Activated T-cell treated with anti-CD3 and anti-CD28 coated beads, Interleukin-2, amount 50 U/mL, for 24 hours (primary cell): ENCODE data around the gene BATF3.
"Not testable (repeated sequence)": the region's sequence is repeated elsewhere in the genome, so short reads cannot be mapped to it uniquely, and the experiment has no call there.

ENCODE experiments used
- DNase-seq: peaks from one replicate; pipeline ENCODE4 v3.0.0-alpha.2; 2020
- H3K27ac Mint-ChIP-seq: 2 replicates; pipeline ENCODE4 v1.8.0; 2020; ENCODE audit warnings: mild to moderate bottlenecking, mixed read lengths
- H3K27me3 Mint-ChIP-seq: 2 replicates; pipeline ENCODE4 v1.8.0; 2020; ENCODE audit warnings: mixed read lengths
- H3K36me3 Mint-ChIP-seq: 2 replicates; pipeline ENCODE4 v1.8.0; 2020; ENCODE audit warnings: low read depth, mixed read lengths
- H3K4me1 Mint-ChIP-seq: 2 replicates; pipeline ENCODE4 v1.8.0; 2020; ENCODE audit warnings: low read depth, mixed read lengths
- H3K4me3 Mint-ChIP-seq: 2 replicates; pipeline ENCODE4 v1.8.0; 2020; ENCODE audit warnings: mild to moderate bottlenecking, moderate library complexity, mixed read lengths
- H3K9me3 Mint-ChIP-seq: 2 replicates; pipeline ENCODE4 v1.8.0; 2020; ENCODE audit warnings: mixed read lengths

Gene BATF3

DNA sequence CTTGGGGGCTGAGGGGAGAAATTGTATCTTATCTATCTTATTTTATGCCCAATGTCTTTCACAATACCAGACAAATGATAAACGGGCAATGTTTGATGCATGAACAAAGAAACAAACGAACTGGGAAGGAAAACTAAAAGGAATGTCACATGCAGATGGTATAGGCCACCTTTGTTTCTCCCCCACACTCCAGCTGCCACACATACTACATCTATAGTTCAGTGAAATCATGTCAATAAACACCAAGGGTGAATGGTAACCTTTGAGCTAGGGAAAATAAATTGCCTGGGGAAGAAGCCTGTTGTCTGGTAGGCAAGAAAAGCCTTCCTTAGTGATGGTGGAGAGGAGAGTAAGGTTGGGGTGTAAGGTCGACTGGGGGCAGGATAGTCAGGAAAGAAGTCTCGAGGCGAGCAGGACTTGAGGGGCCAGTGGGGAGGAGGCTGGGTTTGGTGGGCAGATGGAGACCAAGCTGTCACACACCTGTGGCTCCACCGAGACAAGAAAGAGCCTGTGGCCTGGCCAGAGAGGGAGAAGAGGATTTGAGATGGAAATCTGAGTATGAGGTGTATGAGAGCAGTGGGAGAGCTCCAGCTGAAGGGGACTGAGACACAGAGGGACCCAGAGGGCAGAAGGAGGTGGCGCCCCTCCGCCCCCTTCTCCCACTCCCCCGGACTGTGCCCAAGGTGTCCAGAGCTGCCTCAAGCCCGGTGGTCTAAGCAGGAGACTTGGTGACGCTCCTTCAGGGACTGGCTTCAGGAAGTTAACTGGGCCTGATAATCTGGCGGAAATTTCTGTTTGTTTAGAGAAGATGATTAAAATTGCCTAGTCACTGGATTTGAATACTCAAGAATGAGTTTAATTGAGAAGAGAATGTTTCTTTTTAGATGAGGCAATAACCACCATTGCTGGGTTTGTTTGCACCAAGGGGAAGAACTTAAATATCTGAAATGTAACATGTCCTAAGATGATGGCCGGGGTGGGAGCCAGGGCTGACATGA, 53.8 kb downstream of the BATF3 start:
- no peaks in the 10 kb centered on the region for H3K4me1 Mint-ChIP-seq
- peaks cover 7% of the 10 kb centered on the region for H3K27me3 Mint-ChIP-seq
- no peak overlapping the region for H3K4me3 Mint-ChIP-seq
- H3K27ac Mint-ChIP-seq = no peak overlapping the region
- no peak for DNase-seq
- H3K36me3 Mint-ChIP-seq = no peaks in the 10 kb centered on the region
- H3K9me3 Mint-ChIP-seq = peaks cover under 1% of the 10 kb centered on the region

DNA sequence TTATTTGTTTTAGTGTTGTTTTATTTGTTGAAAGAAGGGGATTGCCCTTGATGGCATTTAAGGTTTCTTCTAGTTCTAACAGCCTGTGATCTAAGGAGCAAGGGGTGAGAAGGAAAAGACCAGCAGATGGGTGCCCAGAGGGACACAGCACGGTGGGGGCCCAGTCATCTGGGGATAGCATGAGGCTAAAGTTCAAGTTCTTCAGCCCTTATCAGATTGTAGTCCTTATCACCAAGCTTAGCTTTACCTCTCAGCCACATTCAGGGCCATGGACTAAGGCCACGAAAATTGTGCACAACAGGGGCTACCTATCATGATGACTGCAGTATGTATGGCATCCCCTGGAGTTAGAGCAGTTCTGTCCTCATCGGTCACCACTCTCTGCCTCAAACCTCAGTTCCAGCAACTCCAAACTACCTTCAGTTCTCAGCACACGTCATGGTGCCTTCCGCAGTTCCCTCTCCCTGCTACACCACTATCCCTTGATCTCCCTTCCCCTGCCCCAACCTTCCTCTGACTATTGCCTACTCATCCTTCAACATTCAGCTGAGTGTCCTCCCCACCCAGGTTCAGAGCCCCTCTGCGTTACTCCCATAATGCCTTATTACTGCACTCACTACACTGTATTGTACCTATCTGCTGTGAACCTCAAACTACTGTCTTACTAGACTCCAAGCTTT, 54.6 kb downstream of the BATF3 start:
- Mint-ChIP-seq H3K27me3 (peaks cover 15% of the 10 kb centered on the region), H3K4me3 (no peak overlapping the region), H3K4me1 (no peaks in the 10 kb centered on the region), H3K36me3 (no peaks in the 10 kb centered on the region), H3K9me3 (peaks cover 1% of the 10 kb centered on the region), H3K27ac (peak overlapping the region; percentile 3)
- no peak for DNase-seq

DNA sequence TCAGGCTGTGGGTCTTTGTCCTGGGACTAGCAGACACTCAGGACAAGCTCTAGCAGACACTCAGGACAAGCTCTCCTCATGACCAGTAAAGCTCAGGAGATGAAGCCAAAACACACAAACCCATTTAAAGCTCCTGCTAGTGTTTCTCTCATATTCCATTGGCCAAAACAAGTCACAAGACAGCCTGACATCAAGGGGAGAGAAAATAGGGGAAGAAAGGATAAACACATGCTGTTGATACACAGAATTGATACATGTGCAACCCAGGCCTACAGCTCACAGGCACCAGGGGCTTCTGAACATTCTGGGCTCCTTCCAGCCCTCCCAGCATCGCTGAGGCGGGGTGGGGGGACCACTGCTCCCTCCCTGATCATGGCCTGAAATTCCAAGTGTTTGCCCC, 55.8 kb downstream of the BATF3 start:
- Mint-ChIP-seq H3K27me3 (peaks cover 18% of the 10 kb centered on the region), H3K4me3 (no peak overlapping the region), H3K36me3 (no peaks in the 10 kb centered on the region), H3K4me1 (no peaks in the 10 kb centered on the region), H3K9me3 (peaks cover 1% of the 10 kb centered on the region), H3K27ac (no peak overlapping the region)
- no peak for DNase-seq

GRCh38 chr1:212641956-212642355, 57.7 kb downstream of the BATF3 start:
- H3K27ac Mint-ChIP-seq = no peak overlapping the region
- peaks cover 1% of the 10 kb centered on the region for H3K9me3 Mint-ChIP-seq
- peaks cover 10% of the 10 kb centered on the region for H3K4me1 Mint-ChIP-seq
- no peak overlapping the region for H3K4me3 Mint-ChIP-seq
- peaks cover 21% of the 10 kb centered on the region for H3K27me3 Mint-ChIP-seq
- H3K36me3 Mint-ChIP-seq = no peaks in the 10 kb centered on the region
- DNase-seq = no peak

- no peak overlapping the region for H3K27ac Mint-ChIP-seq
- H3K4me1 Mint-ChIP-seq = peaks cover 26% of the 10 kb centered on the region
- H3K36me3 Mint-ChIP-seq = no peaks in the 10 kb centered on the region
- H3K27me3 Mint-ChIP-seq = peaks cover 21% of the 10 kb centered on the region
- no peak for DNase-seq
- peaks cover 1% of the 10 kb centered on the region for H3K9me3 Mint-ChIP-seq
- no peak overlapping the region for H3K4me3 Mint-ChIP-seq
These were observed 59.3 kb downstream of the BATF3 start for GRCh38 chr1:212640223-212640878.

DNA sequence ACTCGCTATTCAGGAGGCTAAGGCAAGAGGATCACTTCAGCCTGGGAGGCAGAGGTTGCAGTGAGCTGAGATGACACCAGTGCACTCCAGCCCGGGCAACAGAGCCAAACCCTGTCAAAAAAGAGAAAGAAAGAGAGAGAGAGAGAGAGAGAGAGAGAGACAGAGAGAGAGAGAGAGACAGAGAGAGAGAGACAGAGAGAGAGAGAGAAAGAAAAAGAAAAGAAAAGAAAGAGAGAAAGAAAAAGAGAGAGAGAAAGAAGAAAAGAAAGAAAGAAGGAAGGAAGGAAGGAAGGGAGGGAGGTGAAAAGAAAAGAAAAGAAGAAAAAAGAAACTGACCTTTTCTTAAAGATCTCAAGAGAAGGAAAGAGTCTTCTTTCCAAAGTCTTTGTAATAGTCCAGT, 60.1 kb downstream of the BATF3 start:
- not testable (repeated sequence) for H3K9me3 Mint-ChIP-seq, DNase-seq, H3K27ac Mint-ChIP-seq, H3K4me3 Mint-ChIP-seq, H3K36me3 Mint-ChIP-seq
- H3K27me3 Mint-ChIP-seq = peaks cover 21% of the 10 kb centered on the region
- H3K4me1 Mint-ChIP-seq = peaks cover 35% of the 10 kb centered on the region

GRCh38 chr1:212638492-212639151, 61.0 kb downstream of the BATF3 start:
- H3K36me3 Mint-ChIP-seq = peaks cover 2% of the 10 kb centered on the region
- H3K4me3 Mint-ChIP-seq = no peak overlapping the region
- peaks cover 9% of the 10 kb centered on the region for H3K9me3 Mint-ChIP-seq
- no peak overlapping the region for H3K27ac Mint-ChIP-seq
- H3K27me3 Mint-ChIP-seq = peaks cover 21% of the 10 kb centered on the region
- peaks cover 35% of the 10 kb centered on the region for H3K4me1 Mint-ChIP-seq
- DNase-seq = no peak

- Mint-ChIP-seq H3K36me3 (peaks cover 2% of the 10 kb centered on the region), H3K27me3 (peaks cover 19% of the 10 kb centered on the region), H3K27ac (no peak overlapping the region), H3K4me1 (peaks cover 35% of the 10 kb centered on the region), H3K9me3 (peaks cover 11% of the 10 kb centered on the region), H3K4me3 (no peak overlapping the region)
- no peak for DNase-seq
These were observed 61.7 kb downstream of the BATF3 start for GRCh38 chr1:212637902-212638301.
